HepG2 (cell line): ENCODE data around the gene MROH2A. TPM values are rescaled to one million over a fixed set of nuclear protein-coding genes. Genes with fewer than 3 reads are reported as not detected.

Source experiments
- ELF4 ChIP-seq: sonication (generic); formaldehyde crosslinking; IDR thresholded peaks from 2 replicates; pipeline ENCODE4 v1.5.0; 2020; ENCODE audit warnings: missing genetic modification reagents, mild to moderate bottlenecking, moderate library complexity, borderline replicate concordance
- EZH2 ChIP-seq: conservative IDR thresholded peaks from 2 replicates; pipeline ENCODE4 v1.6.1; 2012; ENCODE audit warnings: mild to moderate bottlenecking, low read depth, low read length, moderate library complexity
- NFE2L1 ChIP-seq: sonication (generic); formaldehyde crosslinking; IDR thresholded peaks from 2 replicates; pipeline ENCODE4 v1.4.0; 2020; ENCODE audit warnings: missing genetic modification reagents, mild to moderate bottlenecking, borderline replicate concordance
- SAFB2 ChIP-seq: sonication (generic); formaldehyde crosslinking; IDR thresholded peaks from 2 replicates; pipeline ENCODE4 v1.5.1; 2020; ENCODE audit warnings: missing genetic modification reagents, low read depth, mild to moderate bottlenecking, borderline replicate concordance
- THYN1 ChIP-seq: sonication (generic); formaldehyde crosslinking; IDR thresholded peaks from 2 replicates; pipeline ENCODE4 v1.8.1; 2023; ENCODE audit warnings: low read depth, mild to moderate bottlenecking, moderate library complexity, missing genetic modification reagents, borderline replicate concordance
- XBP1 ChIP-seq: sonication (generic); formaldehyde crosslinking; IDR thresholded peaks from 2 replicates; pipeline ENCODE4 v1.5.0; 2020; ENCODE audit warnings: missing genetic modification reagents
- ZNF121 ChIP-seq: sonication (generic); formaldehyde crosslinking; IDR thresholded peaks from 2 replicates; pipeline ENCODE4 v1.5.0; 2020; ENCODE audit warnings: mild to moderate bottlenecking, missing genetic modification reagents
- ZNF263 ChIP-seq: sonication (generic); formaldehyde crosslinking; IDR thresholded peaks from 2 replicates; pipeline ENCODE4 v1.4.0; 2020; ENCODE audit warnings: missing genetic modification reagents
- ZNF335 ChIP-seq: sonication (generic); formaldehyde crosslinking; IDR thresholded peaks from 2 replicates; pipeline ENCODE4 v1.4.0; 2020; ENCODE audit warnings: missing genetic modification reagents
- ZNF530 ChIP-seq: sonication (generic); formaldehyde crosslinking; IDR thresholded peaks from 2 replicates; pipeline ENCODE4 v1.5.0; 2020; ENCODE audit warnings: low read depth, mild to moderate bottlenecking, missing genetic modification reagents
- ZNF552 ChIP-seq: sonication (generic); formaldehyde crosslinking; IDR thresholded peaks from 2 replicates; pipeline ENCODE4 v1.9.0; 2022; ENCODE audit warnings: missing genetic modification reagents, mild to moderate bottlenecking, borderline replicate concordance
- polyA plus RNA-seq, 8 experiments: library from polyadenylated mRNA; depleted of rRNA in 3 of 8; stranded (reverse) in 7 of 8; unstranded in 1 of 8; fragments of >200 nt; fragmentation: Illumina TruSeq in 4 of 8; extraction: Trizol in 4 of 8; gene quantifications; 2 replicates each; pipeline versions ENCODE4 v1.2.1 to v1.2.3, GENCODE V29; 2011 to 2016; ENCODE audit warnings: low read depth in 4 of 8, missing spikeins in 1 of 8, mixed read lengths in 1 of 8; ENCODE audit not compliant: insufficient read depth in 1 of 8
- total RNA-seq, 5 experiments: library from RNA; depleted of rRNA; stranded (reverse); fragments of >200 nt; fragmentation: Illumina TruSeq; extraction: Trizol; gene quantifications; 2 replicates each; pipeline ENCODE4 v1.2.3, GENCODE V29; 2016; ENCODE audit warnings: low read depth in 1 of 5
- TF ChIP-seq, protein P1 (sequence below): sonication (generic); formaldehyde crosslinking; IDR thresholded peaks from 2 replicates; pipeline ENCODE4 v1.4.0; 2020; ENCODE audit warnings: missing genetic modification reagents
- TF ChIP-seq, protein P2 (sequence below): sonication (generic); formaldehyde crosslinking; IDR thresholded peaks from 2 replicates; pipeline ENCODE4 v1.4.0; 2020; ENCODE audit warnings: missing genetic modification reagents
- TF ChIP-seq, protein P3 (sequence below): sonication (generic); formaldehyde crosslinking; IDR thresholded peaks from 2 replicates; pipeline ENCODE4 v1.4.0; 2020; ENCODE audit warnings: mild to moderate bottlenecking, missing genetic modification reagents
- TF ChIP-seq, protein P4 (sequence below): sonication (generic); formaldehyde crosslinking; IDR thresholded peaks from 2 replicates; pipeline ENCODE4 v1.4.0; 2020; ENCODE audit warnings: missing genetic modification reagents

Gene MROH2A
- total and polyA plus RNA-seq, 2 of the 13 experiments (the other 11 are each of a cell fraction or from before 2014, with no cell fraction given): 0.03 to 0.04 TPM

DNA sequence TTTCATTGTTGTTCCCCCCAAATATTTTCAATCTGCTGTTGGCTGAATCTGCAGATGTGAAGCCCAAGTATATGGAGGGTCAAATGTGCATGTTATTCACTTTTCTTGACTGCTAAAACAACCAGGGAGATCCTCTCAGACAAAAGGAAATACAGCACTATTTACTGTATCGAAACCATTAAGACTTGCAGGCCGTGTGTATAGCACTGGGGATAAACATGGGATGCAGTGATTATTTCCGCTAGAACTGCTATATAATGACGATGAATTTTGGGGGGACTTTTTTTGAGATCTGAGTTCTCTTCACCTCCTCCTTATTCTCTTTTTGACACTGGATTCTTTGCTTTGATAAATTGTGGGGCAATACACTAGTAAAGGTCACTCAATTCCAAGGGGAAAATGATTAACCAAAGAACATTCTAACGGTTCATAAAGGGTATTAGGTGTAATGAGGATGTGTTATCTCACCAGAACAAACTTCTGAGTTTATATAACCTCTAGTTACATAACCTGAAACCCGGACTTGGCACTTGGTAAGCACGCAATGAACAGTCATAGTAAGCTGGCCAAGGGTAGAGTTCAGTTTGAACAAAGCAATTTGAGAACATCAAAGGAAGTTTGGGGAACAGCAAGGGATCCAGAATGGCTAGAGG is 21.6 kb upstream of the MROH2A start (continued):
- TF ChIP-seq NFE2L1 (CRISPR knock-in tag) (no peak), ZNF552 (CRISPR knock-in tag) (no peak), ZNF530 (CRISPR knock-in tag) (no peak), XBP1 (CRISPR knock-in tag) (no peak), ZNF335 (CRISPR knock-in tag) (0 out of 2 replicates have a peak, but pooled peaks have one; percentile 51), EZH2 (no peak), ELF4 (CRISPR knock-in tag) (peak; percentile 75; the same call in 1 of the 2 replicates), THYN1 (CRISPR knock-in tag) (no peak), ZNF121 (CRISPR knock-in tag) (no peak), ZNF263 (CRISPR knock-in tag) (no peak), SAFB2 (CRISPR knock-in tag) (no peak)
- TF ChIP-seq, protein P1, sequence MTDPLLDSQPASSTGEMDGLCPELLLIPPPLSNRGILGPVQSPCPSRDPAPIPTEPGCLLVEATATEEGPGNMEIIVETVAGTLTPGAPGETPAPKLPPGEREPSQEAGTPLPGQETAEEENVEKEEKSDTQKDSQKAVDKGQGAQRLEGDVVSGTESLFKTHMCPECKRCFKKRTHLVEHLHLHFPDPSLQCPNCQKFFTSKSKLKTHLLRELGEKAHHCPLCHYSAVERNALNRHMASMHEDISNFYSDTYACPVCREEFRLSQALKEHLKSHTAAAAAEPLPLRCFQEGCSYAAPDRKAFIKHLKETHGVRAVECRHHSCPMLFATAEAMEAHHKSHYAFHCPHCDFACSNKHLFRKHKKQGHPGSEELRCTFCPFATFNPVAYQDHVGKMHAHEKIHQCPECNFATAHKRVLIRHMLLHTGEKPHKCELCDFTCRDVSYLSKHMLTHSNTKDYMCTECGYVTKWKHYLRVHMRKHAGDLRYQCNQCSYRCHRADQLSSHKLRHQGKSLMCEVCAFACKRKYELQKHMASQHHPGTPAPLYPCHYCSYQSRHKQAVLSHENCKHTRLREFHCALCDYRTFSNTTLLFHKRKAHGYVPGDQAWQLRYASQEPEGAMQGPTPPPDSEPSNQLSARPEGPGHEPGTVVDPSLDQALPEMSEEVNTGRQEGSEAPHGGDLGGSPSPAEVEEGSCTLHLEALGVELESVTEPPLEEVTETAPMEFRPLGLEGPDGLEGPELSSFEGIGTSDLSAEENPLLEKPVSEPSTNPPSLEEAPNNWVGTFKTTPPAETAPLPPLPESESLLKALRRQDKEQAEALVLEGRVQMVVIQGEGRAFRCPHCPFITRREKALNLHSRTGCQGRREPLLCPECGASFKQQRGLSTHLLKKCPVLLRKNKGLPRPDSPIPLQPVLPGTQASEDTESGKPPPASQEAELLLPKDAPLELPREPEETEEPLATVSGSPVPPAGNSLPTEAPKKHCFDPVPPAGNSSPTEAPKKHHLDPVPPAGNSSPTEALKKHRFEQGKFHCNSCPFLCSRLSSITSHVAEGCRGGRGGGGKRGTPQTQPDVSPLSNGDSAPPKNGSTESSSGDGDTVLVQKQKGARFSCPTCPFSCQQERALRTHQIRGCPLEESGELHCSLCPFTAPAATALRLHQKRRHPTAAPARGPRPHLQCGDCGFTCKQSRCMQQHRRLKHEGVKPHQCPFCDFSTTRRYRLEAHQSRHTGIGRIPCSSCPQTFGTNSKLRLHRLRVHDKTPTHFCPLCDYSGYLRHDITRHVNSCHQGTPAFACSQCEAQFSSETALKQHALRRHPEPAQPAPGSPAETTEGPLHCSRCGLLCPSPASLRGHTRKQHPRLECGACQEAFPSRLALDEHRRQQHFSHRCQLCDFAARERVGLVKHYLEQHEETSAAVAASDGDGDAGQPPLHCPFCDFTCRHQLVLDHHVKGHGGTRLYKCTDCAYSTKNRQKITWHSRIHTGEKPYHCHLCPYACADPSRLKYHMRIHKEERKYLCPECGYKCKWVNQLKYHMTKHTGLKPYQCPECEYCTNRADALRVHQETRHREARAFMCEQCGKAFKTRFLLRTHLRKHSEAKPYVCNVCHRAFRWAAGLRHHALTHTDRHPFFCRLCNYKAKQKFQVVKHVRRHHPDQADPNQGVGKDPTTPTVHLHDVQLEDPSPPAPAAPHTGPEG (CRISPR knock-in tag): no peak
- TF ChIP-seq, protein P2, sequence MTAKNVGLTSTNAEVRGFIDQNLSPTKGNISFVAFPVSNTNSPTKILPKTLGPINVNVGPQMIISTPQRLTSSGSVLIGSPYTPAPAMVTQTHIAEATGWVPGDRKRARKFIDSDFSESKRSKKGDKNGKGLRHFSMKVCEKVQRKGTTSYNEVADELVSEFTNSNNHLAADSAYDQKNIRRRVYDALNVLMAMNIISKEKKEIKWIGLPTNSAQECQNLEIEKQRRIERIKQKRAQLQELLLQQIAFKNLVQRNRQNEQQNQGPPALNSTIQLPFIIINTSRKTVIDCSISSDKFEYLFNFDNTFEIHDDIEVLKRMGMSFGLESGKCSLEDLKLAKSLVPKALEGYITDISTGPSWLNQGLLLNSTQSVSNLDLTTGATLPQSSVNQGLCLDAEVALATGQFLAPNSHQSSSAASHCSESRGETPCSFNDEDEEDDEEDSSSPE: peak; percentile 49; the same call in 1 of the 2 replicates
- TF ChIP-seq, protein P3, sequence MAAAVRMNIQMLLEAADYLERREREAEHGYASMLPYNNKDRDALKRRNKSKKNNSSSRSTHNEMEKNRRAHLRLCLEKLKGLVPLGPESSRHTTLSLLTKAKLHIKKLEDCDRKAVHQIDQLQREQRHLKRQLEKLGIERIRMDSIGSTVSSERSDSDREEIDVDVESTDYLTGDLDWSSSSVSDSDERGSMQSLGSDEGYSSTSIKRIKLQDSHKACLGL (CRISPR knock-in tag): no peak
- TF ChIP-seq, protein P4, sequence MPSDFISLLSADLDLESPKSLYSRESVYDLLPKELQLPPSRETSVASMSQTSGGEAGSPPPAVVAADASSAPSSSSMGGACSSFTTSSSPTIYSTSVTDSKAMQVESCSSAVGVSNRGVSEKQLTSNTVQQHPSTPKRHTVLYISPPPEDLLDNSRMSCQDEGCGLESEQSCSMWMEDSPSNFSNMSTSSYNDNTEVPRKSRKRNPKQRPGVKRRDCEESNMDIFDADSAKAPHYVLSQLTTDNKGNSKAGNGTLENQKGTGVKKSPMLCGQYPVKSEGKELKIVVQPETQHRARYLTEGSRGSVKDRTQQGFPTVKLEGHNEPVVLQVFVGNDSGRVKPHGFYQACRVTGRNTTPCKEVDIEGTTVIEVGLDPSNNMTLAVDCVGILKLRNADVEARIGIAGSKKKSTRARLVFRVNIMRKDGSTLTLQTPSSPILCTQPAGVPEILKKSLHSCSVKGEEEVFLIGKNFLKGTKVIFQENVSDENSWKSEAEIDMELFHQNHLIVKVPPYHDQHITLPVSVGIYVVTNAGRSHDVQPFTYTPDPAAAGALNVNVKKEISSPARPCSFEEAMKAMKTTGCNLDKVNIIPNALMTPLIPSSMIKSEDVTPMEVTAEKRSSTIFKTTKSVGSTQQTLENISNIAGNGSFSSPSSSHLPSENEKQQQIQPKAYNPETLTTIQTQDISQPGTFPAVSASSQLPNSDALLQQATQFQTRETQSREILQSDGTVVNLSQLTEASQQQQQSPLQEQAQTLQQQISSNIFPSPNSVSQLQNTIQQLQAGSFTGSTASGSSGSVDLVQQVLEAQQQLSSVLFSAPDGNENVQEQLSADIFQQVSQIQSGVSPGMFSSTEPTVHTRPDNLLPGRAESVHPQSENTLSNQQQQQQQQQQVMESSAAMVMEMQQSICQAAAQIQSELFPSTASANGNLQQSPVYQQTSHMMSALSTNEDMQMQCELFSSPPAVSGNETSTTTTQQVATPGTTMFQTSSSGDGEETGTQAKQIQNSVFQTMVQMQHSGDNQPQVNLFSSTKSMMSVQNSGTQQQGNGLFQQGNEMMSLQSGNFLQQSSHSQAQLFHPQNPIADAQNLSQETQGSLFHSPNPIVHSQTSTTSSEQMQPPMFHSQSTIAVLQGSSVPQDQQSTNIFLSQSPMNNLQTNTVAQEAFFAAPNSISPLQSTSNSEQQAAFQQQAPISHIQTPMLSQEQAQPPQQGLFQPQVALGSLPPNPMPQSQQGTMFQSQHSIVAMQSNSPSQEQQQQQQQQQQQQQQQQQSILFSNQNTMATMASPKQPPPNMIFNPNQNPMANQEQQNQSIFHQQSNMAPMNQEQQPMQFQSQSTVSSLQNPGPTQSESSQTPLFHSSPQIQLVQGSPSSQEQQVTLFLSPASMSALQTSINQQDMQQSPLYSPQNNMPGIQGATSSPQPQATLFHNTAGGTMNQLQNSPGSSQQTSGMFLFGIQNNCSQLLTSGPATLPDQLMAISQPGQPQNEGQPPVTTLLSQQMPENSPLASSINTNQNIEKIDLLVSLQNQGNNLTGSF: no peak
